IPS DF 6.9 (cell line): Measurements from ENCODE around the gene CAMTA1.

Experiments used
- DNase-seq: peaks from one replicate; pipeline ENCODE4 v3.0.0-alpha.2; 2013; ENCODE audit warnings: low read depth, low spot score
- H3K27ac ChIP-seq: one replicate; pipeline ENCODE4 v1.5.1; 2013; ENCODE audit warnings: low read length, control low read depth
- H3K27me3 ChIP-seq: 2 replicates; pipeline ENCODE4 v1.6.1; 2013; ENCODE audit warnings: mild to moderate bottlenecking, low read length; ENCODE audit not compliant: control insufficient read depth, insufficient read depth
- H3K36me3 ChIP-seq: 2 replicates; pipeline ENCODE4 v1.6.1; 2013; ENCODE audit warnings: low read length; ENCODE audit not compliant: control insufficient read depth, insufficient read depth
- H3K4me1 ChIP-seq: 2 replicates; pipeline ENCODE4 v1.6.1; 2013; ENCODE audit warnings: low read length; ENCODE audit not compliant: control insufficient read depth, insufficient read depth
- H3K4me3 ChIP-seq: 2 replicates; pipeline ENCODE4 v1.5.1; 2013; ENCODE audit warnings: mild to moderate bottlenecking, low read length
- H3K9me3 ChIP-seq: 2 replicates; pipeline ENCODE4 v1.6.1; 2013; ENCODE audit warnings: low read length, inconsistent platforms; ENCODE audit not compliant: control insufficient read depth, insufficient read depth
- WGBS: extraction: QIAGEN DNeasy Blood & Tissue Kit; methylation state at CpG from one replicate; pipeline ENCODE4 v1.1.7; 2013; ENCODE audit warnings: mixed read lengths, missing lambda C conversion rate; ENCODE audit not compliant: insufficient read length, insufficient coverage; 5-methylcytosine and 5-hydroxymethylcytosine counted together

CAMTA1 gene

GRCh38 chr1:7717748-7718368 is 932.6 kb downstream of the CAMTA1 start:
- no CpG with 5 or more reads among the region's 22 CpGs for WGBS
- Histone ChIP-seq H3K9me3 (no peaks in the 10 kb centered on the region), H3K4me1 (no peaks in the 10 kb centered on the region), H3K36me3 (no peaks in the 10 kb centered on the region), H3K27me3 (no peaks in the 10 kb centered on the region), H3K27ac (no peak overlapping the region), H3K4me3 (no peak overlapping the region)
- DNase-seq, result no peak

GRCh38 chr1:7719468-7720094 is 934.3 kb downstream of the CAMTA1 start:
- no peaks in the 10 kb centered on the region for H3K4me1 ChIP-seq
- H3K27me3 ChIP-seq, result no peaks in the 10 kb centered on the region
- no peak for DNase-seq
- no peak overlapping the region for H3K4me3 ChIP-seq
- H3K9me3 ChIP-seq, result no peaks in the 10 kb centered on the region
- H3K27ac ChIP-seq, result no peak overlapping the region
- WGBS, result no CpG with 5 or more reads among the region's 8 CpGs
- H3K36me3 ChIP-seq, result no peaks in the 10 kb centered on the region

GRCh38 chr1:7721940-7722669 is 936.9 kb downstream of the CAMTA1 start:
- no peak for DNase-seq
- no CpG with 5 or more reads among the region's 5 CpGs for WGBS
- H3K27me3 ChIP-seq, result no peaks in the 10 kb centered on the region
- H3K9me3 ChIP-seq, result no peaks in the 10 kb centered on the region
- no peak overlapping the region for H3K27ac ChIP-seq
- H3K4me3 ChIP-seq, result no peak overlapping the region
- H3K36me3 ChIP-seq, result no peaks in the 10 kb centered on the region
- H3K4me1 ChIP-seq, result no peaks in the 10 kb centered on the region

GRCh38 chr1:7722670-7723012 is 937.4 kb downstream of the CAMTA1 start:
- H3K27me3 ChIP-seq, result no peaks in the 10 kb centered on the region
- H3K9me3 ChIP-seq, result no peaks in the 10 kb centered on the region
- no peaks in the 10 kb centered on the region for H3K4me1 ChIP-seq
- no CpG with 5 or more reads among the region's 2 CpGs for WGBS
- no peak for DNase-seq
- H3K36me3 ChIP-seq, result no peaks in the 10 kb centered on the region
- no peak overlapping the region for H3K4me3 ChIP-seq
- H3K27ac ChIP-seq, result no peak overlapping the region

- H3K27ac ChIP-seq, result no peak overlapping the region
- H3K36me3 ChIP-seq, result no peaks in the 10 kb centered on the region
- no peaks in the 10 kb centered on the region for H3K27me3 ChIP-seq
- no peak overlapping the region for H3K4me3 ChIP-seq
- no peaks in the 10 kb centered on the region for H3K9me3 ChIP-seq
- DNase-seq, result no peak
- H3K4me1 ChIP-seq, result 0 out of 2 replicates have a peak, but pooled peaks cover 2% of the 10 kb centered on the region
- WGBS, result no CpG with 5 or more reads among the region's 7 CpGs
Measured at GRCh38 chr1:7726623-7727022, 941.4 kb downstream of the CAMTA1 start.

- DNase-seq, result no peak
- Histone ChIP-seq H3K36me3 (no peaks in the 10 kb centered on the region), H3K9me3 (no peaks in the 10 kb centered on the region), H3K4me1 (0 out of 2 replicates have a peak, but pooled peaks cover 2% of the 10 kb centered on the region), H3K27me3 (no peaks in the 10 kb centered on the region), H3K27ac (no peak overlapping the region), H3K4me3 (no peak overlapping the region)
- no CpG with 5 or more reads among the region's 14 CpGs for WGBS
Measured at GRCh38 chr1:7727809-7728471, 942.7 kb downstream of the CAMTA1 start.

- Histone ChIP-seq H3K36me3 (no peaks in the 10 kb centered on the region), H3K27ac (no peak overlapping the region), H3K27me3 (no peaks in the 10 kb centered on the region), H3K4me3 (no peak overlapping the region), H3K4me1 (0 out of 2 replicates have a peak, but pooled peaks cover 2% of the 10 kb centered on the region), H3K9me3 (no peaks in the 10 kb centered on the region)
- WGBS, result no CpG with 5 or more reads among the region's 5 CpGs
- DNase-seq, result no peak
Measured at GRCh38 chr1:7729761-7730160, 944.5 kb downstream of the CAMTA1 start.

- H3K4me1 ChIP-seq, result 0 out of 2 replicates have a peak, but pooled peaks cover 2% of the 10 kb centered on the region
- no peaks in the 10 kb centered on the region for H3K9me3 ChIP-seq
- no peak overlapping the region for H3K4me3 ChIP-seq
- 0 out of 2 replicates have a peak, but pooled peaks cover 3% of the 10 kb centered on the region for H3K36me3 ChIP-seq
- whole genome bisulfite sequencing, result no CpG with 5 or more reads among the region's 19 CpGs
- H3K27me3 ChIP-seq, result no peaks in the 10 kb centered on the region
- DNase-seq, result no peak
- H3K27ac ChIP-seq, result no peak overlapping the region
Measured at GRCh38 chr1:7732331-7732730, 947.1 kb downstream of the CAMTA1 start.

- WGBS, result no CpG with 5 or more reads among the region's 2 CpGs
- no peak for DNase-seq
- H3K4me1 ChIP-seq, result no peaks in the 10 kb centered on the region
- no peaks in the 10 kb centered on the region for H3K27me3 ChIP-seq
- H3K4me3 ChIP-seq, result no peak overlapping the region
- 0 out of 2 replicates have a peak, but pooled peaks cover 3% of the 10 kb centered on the region for H3K36me3 ChIP-seq
- no peaks in the 10 kb centered on the region for H3K9me3 ChIP-seq
- H3K27ac ChIP-seq, result no peak overlapping the region
Measured at GRCh38 chr1:7733276-7733675, 948.0 kb downstream of the CAMTA1 start.

GRCh38 chr1:7738044-7738443 is 952.8 kb downstream of the CAMTA1 start:
- no peak overlapping the region for H3K4me3 ChIP-seq
- no peak for DNase-seq
- no peaks in the 10 kb centered on the region for H3K9me3 ChIP-seq
- H3K27ac ChIP-seq, result no peak overlapping the region
- H3K27me3 ChIP-seq, result no peaks in the 10 kb centered on the region
- 0 out of 2 replicates have a peak, but pooled peaks cover 3% of the 10 kb centered on the region for H3K36me3 ChIP-seq
- H3K4me1 ChIP-seq, result no peaks in the 10 kb centered on the region
- no CpG with 5 or more reads among the region's 6 CpGs for WGBS
